ENCODE measurements around the gene MXRA7.

- TF ChIP-seq CTCF (conservative IDR thresholded peaks at IDR 0.05) (no peak), ZFX (IDR thresholded peaks at IDR 0.05) (no peak)
These were observed 60.3 kb downstream of the MXRA7 start for GRCh38 chr17:76650504-76650903.
